Uterus (tissue), 2 donors: Measurements from ENCODE around the gene RNF123.

Experiments used
- CTCF ChIP-seq, 4 experiments: fragments of 200-600 bp in 2 of 4; fragments of 450-650 bp in 2 of 4; sonication (generic) in 2 of 4; IDR thresholded peaks; one replicate each; pipeline ENCODE4 v1.5.1; 2016 to 2019; ENCODE audit warnings: antibody characterized with exemption in 4 of 4, mild to moderate bottlenecking in 2 of 4, moderate library complexity in 1 of 4
- POLR2A ChIP-seq, 2 donors: fragments of 450-650 bp; IDR thresholded peaks; one replicate each; pipeline ENCODE4 v1.6.1; 2016; ENCODE audit warnings: antibody characterized with exemption in 2 of 2, mild to moderate bottlenecking in 1 of 2, moderate library complexity in 1 of 2

DNA sequence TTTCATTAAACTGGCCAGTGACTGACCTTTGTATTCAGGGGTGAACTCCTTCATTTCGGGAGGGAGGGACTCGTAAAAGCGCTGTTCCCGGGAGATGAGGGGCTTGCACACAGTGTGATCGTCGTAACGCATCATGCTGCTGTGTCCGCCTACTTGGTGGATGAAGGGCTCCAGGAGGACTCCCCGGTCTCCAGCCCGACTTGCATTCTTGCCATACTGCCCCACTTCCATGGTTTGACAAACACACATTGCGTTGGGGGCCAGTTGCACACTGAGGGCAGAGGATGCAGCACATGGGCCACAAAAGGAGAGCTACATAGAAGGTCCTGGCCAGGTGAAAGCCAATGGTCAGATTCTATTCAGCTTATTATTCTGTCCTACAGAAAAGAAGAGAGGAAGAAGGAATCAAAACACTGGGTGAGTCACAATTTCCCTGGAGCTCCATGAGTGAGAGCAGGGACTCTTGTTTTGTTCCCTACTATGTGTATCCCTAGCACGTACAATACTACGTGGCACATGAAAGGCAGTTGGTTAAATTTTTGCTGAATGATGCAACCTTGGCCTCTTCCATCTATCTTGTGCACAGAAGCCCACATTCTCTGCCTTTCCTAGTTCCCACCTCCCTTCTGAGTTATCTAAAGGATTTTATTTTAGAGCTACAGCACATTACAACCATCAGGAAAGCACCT, 58.6 kb downstream of the RNF123 start:
- TF ChIP-seq POLR2A (IDR thresholded peaks at IDR 0.05) (no peak), CTCF (IDR thresholded peaks at IDR 0.05) (no peak)
